NCI-H510A (cell line): ENCODE results near the gene CLPTM1L.

ENCODE experiments used
- DNase-seq: peaks from one replicate; lab custom pipeline; 2025; lab: John Stamatoyannopoulos, UW

The CLPTM1L gene

GRCh38 chr5:1274471-1274870, 70.4 kb downstream of the CLPTM1L start:
- DNase-seq: no peak

DNA sequence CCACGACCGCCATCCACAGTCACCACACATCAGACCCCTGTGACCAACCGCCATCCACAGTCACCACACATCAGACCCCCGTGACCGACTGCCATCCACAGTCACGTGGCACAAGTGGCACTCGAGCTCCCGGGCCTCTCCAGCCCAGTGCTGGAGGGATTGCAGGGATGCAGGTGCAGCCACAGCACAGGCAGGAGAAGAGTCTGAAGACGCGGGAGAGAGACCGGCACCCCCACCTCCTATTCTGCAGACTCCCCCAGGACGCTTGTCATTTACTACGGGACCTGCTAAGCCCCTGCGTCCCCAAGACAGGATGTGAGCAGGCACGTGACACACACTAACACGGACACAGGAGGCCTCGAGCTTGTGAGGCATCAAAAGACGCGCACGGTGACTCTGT, 71.2 kb downstream of the CLPTM1L start:
- DNase-seq: no peak

GRCh38 chr5:1272201-1272600, 72.7 kb downstream of the CLPTM1L start:
- DNase-seq: no peak

DNA sequence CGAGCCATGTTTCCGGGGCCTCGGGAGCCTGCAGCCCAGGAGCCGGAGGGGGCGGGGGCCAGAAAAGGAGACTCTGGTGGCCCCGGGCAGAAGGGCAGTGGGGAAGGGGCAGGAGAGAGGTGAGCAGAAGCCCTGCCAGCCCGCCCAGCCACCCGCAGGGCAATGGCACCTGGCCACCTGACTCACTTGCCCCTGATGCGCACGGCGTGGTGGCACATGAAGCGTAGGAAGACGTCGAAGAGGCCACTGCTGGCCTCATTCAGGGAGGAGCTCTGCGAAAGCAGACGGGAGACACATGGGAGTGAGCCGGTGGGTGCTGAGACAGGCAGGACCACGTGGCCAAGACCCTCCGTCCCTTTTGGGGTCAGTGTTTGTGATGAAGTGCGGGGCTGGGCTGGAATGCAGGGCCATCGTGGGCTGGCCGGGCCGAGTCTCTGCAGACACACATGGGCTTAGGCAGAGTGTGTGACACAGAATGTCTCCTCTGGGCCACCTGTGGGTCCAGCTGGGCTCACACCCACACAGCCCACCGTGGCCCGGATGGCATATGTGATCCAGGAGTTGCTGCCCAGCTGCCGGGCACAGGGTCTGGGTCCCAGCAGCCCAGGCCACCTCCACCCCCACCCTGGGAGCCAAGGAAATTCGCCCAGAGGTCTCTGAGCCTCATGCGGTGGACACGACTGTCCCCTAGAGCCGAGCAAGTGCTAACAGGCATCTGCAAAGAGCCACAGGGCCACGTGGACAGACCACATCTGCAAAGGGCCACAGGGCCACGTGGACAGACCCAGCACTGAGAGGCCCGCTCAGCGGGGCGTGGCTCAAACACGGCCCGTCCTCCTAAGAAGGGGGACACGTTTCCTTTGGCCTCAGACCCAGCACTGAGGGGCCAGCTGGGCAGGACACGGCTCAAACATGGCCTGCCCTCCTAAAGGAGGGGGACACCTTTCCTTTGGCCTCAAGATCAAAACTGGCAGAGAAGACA, 73.7 kb downstream of the CLPTM1L start:
- no peak for DNase-seq

DNA sequence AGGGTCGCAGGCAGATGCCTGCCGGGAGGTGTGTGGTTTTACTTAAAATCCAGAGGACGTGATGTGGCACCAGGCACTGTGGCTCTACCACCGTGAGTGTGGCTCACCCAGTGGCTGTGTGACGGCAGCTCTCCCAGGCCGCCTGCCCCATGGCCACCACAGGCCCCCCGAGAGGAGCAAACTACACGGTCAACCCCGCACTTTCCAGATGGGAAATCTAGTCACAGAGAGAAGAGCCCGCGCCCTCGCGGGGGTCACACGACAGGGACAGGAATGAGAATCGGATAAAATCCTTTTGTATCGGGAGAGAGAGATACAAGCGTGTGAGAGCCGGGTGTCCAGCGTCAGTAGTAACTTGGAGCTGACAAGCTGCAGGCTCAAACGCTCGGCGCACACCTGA, 74.5 kb downstream of the CLPTM1L start:
- no peak for DNase-seq

GRCh38 chr5:1268666-1269065, 76.2 kb downstream of the CLPTM1L start:
- no peak for DNase-seq

DNA sequence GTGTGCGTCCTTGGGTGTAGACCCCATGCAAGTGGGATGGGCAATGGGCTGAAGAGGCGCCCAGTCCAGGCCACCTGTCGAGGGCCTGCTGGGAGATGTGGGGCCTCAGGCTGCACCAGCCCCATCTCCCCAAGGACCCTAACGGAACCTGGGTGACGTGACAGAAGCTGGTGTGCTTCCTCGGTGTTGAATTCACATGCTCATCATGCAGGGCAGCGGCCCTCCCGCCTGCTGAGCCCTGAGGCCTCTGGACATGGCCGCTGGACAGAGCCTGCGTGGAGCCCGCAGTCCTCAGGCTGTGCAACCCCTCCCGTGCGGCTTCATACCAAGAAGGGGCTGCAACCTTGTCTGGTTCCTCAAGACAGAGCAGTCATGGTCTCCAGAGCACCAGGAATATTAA, 76.8 kb downstream of the CLPTM1L start:
- DNase-seq: no peak
